ENCODE data around the gene CYB5R4. TPM values are rescaled to one million over a fixed set of nuclear protein-coding genes. Genes with fewer than 3 reads are reported as not detected.

The CYB5R4 gene
- total RNA-seq, 2 donors from 2014 or later: 13.7 to 18.9 TPM

DNA sequence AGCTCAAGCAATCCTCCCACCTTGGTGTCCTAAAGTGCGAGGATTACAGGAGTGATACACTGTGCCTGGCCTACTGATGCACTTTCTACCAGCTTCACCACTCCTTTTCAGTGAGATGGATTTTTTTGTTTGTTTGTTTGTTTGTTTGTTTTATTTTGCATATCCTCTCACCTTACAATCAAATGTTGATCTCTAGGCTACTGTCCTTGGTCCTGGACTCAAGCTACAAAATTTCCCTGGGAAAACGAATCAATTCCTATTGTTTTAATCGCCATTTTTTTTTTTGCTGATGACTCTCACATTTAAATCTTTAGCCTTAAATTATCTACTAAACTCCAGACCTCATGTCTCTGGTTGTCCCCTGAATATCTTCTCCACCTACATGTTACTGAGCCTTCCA, 9.9 kb upstream of the CYB5R4 start:
- no peaks in the 10 kb centered on the region for H3K9me3 Mint-ChIP-seq
- Histone ChIP-seq H3K36me3 (ENCODE audit: control insufficient read depth, insufficient read depth, low read length) (no peaks in the 10 kb centered on the region), H3K9ac (ENCODE audit: extremely low read depth, low read length, poor library complexity, severe bottlenecking) (no peak overlapping the region), H3K4me3 (ENCODE audit: low read length) (no peak overlapping the region), H3K27ac (ENCODE audit: low read depth, low read length) (no peak overlapping the region), H3K9me3 (ENCODE audit: control insufficient read depth, low read length) (no peaks in the 10 kb centered on the region), H3K27me3 (ENCODE audit: control insufficient read depth, insufficient read depth, low read length, poor library complexity, severe bottlenecking) (peaks cover 33% of the 10 kb centered on the region), H3K4me1 (ENCODE audit: control insufficient read depth, insufficient read depth, low read length) (no peaks in the 10 kb centered on the region)
- no peak overlapping the region for H3K4me3 Mint-ChIP-seq
- H3K4me1 Mint-ChIP-seq: peaks cover 3% of the 10 kb centered on the region
- H3K27me3 Mint-ChIP-seq (ENCODE audit: insufficient read depth): peaks cover 38% of the 10 kb centered on the region
- 73 to 85% methylated on average over 3 of the region's 3 CpGs for WGBS, 2 experiments (ENCODE audit: insufficient coverage in 1 of 2, insufficient read length in 1 of 2)
- H3K27ac Mint-ChIP-seq: no peak overlapping the region
- DNase-seq: no peak
- no peaks in the 10 kb centered on the region for H3K36me3 Mint-ChIP-seq (ENCODE audit: low read depth)
- TF ChIP-seq, protein P1, sequence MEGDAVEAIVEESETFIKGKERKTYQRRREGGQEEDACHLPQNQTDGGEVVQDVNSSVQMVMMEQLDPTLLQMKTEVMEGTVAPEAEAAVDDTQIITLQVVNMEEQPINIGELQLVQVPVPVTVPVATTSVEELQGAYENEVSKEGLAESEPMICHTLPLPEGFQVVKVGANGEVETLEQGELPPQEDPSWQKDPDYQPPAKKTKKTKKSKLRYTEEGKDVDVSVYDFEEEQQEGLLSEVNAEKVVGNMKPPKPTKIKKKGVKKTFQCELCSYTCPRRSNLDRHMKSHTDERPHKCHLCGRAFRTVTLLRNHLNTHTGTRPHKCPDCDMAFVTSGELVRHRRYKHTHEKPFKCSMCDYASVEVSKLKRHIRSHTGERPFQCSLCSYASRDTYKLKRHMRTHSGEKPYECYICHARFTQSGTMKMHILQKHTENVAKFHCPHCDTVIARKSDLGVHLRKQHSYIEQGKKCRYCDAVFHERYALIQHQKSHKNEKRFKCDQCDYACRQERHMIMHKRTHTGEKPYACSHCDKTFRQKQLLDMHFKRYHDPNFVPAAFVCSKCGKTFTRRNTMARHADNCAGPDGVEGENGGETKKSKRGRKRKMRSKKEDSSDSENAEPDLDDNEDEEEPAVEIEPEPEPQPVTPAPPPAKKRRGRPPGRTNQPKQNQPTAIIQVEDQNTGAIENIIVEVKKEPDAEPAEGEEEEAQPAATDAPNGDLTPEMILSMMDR (conservative IDR thresholded peaks at IDR 0.05): no peak

DNA sequence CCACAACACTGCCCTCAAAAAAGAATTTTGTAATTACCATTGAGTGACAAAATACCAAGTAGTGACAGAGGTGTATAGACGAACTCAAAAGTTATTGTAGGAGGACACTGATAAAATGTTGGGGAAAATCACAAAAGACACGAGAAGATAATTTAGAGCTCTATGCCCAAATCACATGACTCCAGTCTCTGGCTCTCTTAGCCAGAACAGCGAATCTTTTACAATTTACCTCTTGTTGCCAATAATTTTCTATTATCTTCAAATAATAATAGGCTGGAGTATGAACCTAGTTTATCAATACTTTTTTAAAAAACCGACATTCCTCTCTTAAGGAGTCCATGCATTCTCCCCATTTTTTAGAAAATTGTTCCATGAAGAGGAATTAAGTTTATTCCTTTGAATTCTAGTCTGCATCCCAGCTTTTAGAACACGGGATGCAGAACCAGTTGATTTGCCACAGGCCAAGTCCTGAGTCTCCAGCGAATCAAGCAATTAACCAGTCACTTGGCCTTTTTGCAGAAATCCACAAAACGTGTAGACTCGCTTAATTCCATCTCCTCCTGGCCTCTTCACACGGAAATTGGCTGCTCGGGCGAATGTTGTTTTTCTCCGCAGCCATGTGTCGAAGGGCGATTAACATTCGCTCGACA, 6.8 kb upstream of the CYB5R4 start:
- Histone ChIP-seq H3K9ac (ENCODE audit: extremely low read depth, low read length, poor library complexity, severe bottlenecking) (no peak overlapping the region), H3K9me3 (ENCODE audit: control insufficient read depth, low read length) (no peaks in the 10 kb centered on the region), H3K4me1 (ENCODE audit: control insufficient read depth, insufficient read depth, low read length) (no peaks in the 10 kb centered on the region), H3K27ac (ENCODE audit: low read depth, low read length) (no peak overlapping the region), H3K36me3 (ENCODE audit: control insufficient read depth, insufficient read depth, low read length) (no peaks in the 10 kb centered on the region), H3K4me3 (ENCODE audit: low read length) (peak overlapping the region; percentile 82), H3K27me3 (ENCODE audit: control insufficient read depth, insufficient read depth, low read length, poor library complexity, severe bottlenecking) (peaks cover 61% of the 10 kb centered on the region)
- H3K4me3 Mint-ChIP-seq: peak overlapping the region; percentile 66
- H3K27me3 Mint-ChIP-seq (ENCODE audit: insufficient read depth): peaks cover 54% of the 10 kb centered on the region
- WGBS, 2 experiments (ENCODE audit: insufficient coverage in 1 of 2, insufficient read length in 1 of 2): 3 to 25% methylated on average over 12 to 16 of the region's 16 CpGs
- H3K9me3 Mint-ChIP-seq: no peaks in the 10 kb centered on the region
- peaks cover 3% of the 10 kb centered on the region for H3K4me1 Mint-ChIP-seq
- TF ChIP-seq, protein P1 (conservative IDR thresholded peaks at IDR 0.05): no peak
- H3K27ac Mint-ChIP-seq: no peak overlapping the region
- DNase-seq: no peak
- H3K36me3 Mint-ChIP-seq (ENCODE audit: low read depth): no peaks in the 10 kb centered on the region

DNA sequence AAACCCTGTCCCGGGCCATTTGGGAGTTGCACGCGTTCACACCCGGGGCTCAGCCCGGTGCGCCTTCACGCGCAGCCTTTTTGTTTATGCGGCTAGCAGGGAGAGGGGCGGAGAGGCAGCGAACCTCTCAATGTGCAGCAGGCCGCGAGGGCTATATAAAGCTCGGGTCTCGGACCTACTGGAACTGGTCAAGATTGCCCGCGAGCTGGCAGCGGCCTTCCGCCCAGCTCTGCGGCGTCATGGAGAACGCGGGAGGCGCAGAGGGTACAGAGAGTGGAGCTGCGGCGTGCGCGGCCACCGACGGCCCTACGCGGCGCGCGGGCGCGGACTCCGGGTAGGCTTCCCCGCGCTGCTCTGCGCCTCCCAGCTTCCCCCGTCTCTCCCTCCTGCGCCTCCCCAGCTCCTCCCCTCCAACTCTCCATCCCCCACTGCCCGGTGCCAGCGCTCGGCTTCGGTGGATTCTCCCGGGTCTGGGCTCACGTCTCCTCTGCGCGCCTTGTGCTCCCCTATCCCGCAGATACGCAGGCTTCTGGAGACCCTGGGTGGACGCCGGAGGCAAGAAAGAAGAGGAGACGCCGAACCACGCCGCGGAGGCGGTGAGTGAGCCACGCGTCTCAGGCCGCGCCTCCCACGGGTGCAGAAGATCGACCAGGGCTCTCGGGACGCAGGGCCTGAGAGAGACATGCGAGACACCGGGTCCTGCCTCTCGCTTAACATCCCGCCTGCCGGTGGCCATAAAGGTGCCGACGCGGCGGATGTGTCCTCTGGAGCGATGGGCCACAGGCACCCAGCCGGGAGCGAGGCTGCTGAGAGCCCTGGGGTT, 6.1 kb upstream of the CYB5R4 start, which contains the start of gene RIPPLY2:
RIPPLY2 (plus strand) TSS at position 183 of the 823 bp plus-strand sequence; CDS start at position 240, 57 bp downstream.
- Histone ChIP-seq H3K27ac (ENCODE audit: low read depth, low read length) (no peak within 1 kb of the TSS), H3K4me3 (ENCODE audit: low read length) (peak within 1 kb of the TSS; percentile 82), H3K9ac (ENCODE audit: extremely low read depth, low read length, poor library complexity, severe bottlenecking) (no peak within 1 kb of the TSS), H3K27me3 (ENCODE audit: control insufficient read depth, insufficient read depth, low read length, poor library complexity, severe bottlenecking) (peaks cover 69% of the 10 kb centered on the region), H3K4me1 (ENCODE audit: control insufficient read depth, insufficient read depth, low read length) (no peaks in the 10 kb centered on the region), H3K9me3 (ENCODE audit: control insufficient read depth, low read length) (no peaks in the 10 kb centered on the region), H3K36me3 (ENCODE audit: control insufficient read depth, insufficient read depth, low read length) (no peaks in the 10 kb centered on the region)
- no peak within 1 kb of the TSS for H3K27ac Mint-ChIP-seq
- TF ChIP-seq, protein P1 (conservative IDR thresholded peaks at IDR 0.05): no peak
- no peaks in the 10 kb centered on the region for H3K9me3 Mint-ChIP-seq
- H3K27me3 Mint-ChIP-seq (ENCODE audit: insufficient read depth): peaks cover 54% of the 10 kb centered on the region
- H3K4me3 Mint-ChIP-seq: peak within 1 kb of the TSS; percentile 66
- H3K4me1 Mint-ChIP-seq: peaks cover 3% of the 10 kb centered on the region
- H3K36me3 Mint-ChIP-seq (ENCODE audit: low read depth): no peaks in the 10 kb centered on the region
- peak; percentile 82 for DNase-seq
- WGBS, 2 experiments (ENCODE audit: insufficient coverage in 1 of 2, insufficient read length in 1 of 2): 0 to 1% methylated on average over 15 to 81 of the region's 81 CpGs

All from endodermal cell (in vitro differentiated cells).